ENCODE measurements around the gene LPAR5.

- no peak for TF ChIP-seq CTCF (conservative IDR thresholded peaks at IDR 0.05; ENCODE audit: low read depth in 2 of 2)
- TF ChIP-seq POLR2AphosphoS5 (IDR thresholded peaks at IDR 0.05; ENCODE audit: low read depth): no peak
- TF ChIP-seq EZH2phosphoT487 (IDR thresholded peaks at IDR 0.05; ENCODE audit: unreplicated experiment): no peak
- no peak for TF ChIP-seq REST (IDR thresholded peaks at IDR 0.05; ENCODE audit: unreplicated experiment)
- TF ChIP-seq EZH2 (IDR thresholded peaks at IDR 0.05; ENCODE audit: low read depth, unreplicated experiment): no peak
- TF ChIP-seq ETS1 (IDR thresholded peaks at IDR 0.05): no peak
- TF ChIP-seq JUNB (IDR thresholded peaks at IDR 0.05; ENCODE audit: unreplicated experiment): no peak
- no peak for TF ChIP-seq CREB1 (CRISPR knock-in tag; IDR thresholded peaks at IDR 0.05; ENCODE audit: low read depth)
- no peak for TF ChIP-seq ZNF114 (CRISPR knock-in tag; IDR thresholded peaks at IDR 0.05)
- TF ChIP-seq STAT1 (IDR thresholded peaks at IDR 0.05; ENCODE audit: unreplicated experiment): no peak
- TF ChIP-seq ZNF331 (CRISPR knock-in tag; IDR thresholded peaks at IDR 0.05; ENCODE audit: low read depth): no peak
These were observed 27.8 kb downstream of the LPAR5 start for GRCh38 chr12:6607751-6608591.
